ENCODE measurements around the gene EFCAB9.

Gene EFCAB9

DNA sequence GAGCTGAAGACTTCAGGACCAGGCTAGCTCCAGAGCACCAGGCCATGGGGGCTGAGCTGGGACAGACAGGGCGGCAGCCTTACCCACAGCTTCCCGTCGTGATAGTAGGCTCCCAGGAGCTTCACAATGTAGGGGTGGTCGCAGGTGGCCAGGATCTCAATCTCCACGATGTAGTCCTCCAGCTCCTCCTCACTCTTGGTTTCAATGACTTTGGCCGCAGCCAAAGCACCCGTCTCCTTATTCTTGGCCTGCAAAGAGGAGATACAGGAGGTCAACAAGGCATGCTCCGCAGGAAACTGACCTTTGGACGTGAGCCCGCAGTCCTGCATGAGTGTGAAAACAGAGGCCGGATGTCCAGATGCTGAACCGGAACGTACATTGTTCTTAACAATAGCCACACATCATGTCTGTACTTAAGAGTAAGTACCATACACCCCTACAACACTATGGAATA, 37.4 kb upstream of the EFCAB9 start:
- in situ Hi-C loops (cut with MboI; ENCODE audit: low pct_unique_long_range_greater_than_20kb, low sequenced_read_pairs, unreplicated experiment) = no loop called here
- TF ChIP-seq, protein P1, sequence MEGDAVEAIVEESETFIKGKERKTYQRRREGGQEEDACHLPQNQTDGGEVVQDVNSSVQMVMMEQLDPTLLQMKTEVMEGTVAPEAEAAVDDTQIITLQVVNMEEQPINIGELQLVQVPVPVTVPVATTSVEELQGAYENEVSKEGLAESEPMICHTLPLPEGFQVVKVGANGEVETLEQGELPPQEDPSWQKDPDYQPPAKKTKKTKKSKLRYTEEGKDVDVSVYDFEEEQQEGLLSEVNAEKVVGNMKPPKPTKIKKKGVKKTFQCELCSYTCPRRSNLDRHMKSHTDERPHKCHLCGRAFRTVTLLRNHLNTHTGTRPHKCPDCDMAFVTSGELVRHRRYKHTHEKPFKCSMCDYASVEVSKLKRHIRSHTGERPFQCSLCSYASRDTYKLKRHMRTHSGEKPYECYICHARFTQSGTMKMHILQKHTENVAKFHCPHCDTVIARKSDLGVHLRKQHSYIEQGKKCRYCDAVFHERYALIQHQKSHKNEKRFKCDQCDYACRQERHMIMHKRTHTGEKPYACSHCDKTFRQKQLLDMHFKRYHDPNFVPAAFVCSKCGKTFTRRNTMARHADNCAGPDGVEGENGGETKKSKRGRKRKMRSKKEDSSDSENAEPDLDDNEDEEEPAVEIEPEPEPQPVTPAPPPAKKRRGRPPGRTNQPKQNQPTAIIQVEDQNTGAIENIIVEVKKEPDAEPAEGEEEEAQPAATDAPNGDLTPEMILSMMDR (IDR thresholded peaks at IDR 0.05; ENCODE audit: extremely low read depth, insufficient read depth, missing control alignments) = no peak
- no peak for DNase-seq (ENCODE audit: low spot score)

DNA sequence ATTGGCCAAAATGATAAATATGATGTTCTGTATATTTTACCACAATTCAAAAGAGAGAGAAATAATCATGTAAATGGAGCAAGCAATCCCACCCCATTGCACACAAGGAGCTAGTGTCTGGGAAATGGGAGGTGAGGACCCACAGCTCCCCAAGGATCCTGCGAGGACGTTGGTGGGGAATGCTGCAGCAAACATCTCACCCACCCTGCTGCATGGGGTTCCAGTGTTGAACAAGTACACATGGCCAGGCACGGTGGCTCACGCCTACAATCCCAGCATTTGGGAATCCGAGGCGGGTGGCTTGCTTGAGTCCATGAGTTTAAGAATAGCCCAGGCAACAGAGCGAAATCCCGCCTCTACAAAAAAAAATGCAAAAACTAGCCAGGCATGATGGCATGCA, 35.0 kb upstream of the EFCAB9 start:
- in situ Hi-C loops (cut with MboI; ENCODE audit: low pct_unique_long_range_greater_than_20kb, low sequenced_read_pairs, unreplicated experiment) = no loop called here

DNA sequence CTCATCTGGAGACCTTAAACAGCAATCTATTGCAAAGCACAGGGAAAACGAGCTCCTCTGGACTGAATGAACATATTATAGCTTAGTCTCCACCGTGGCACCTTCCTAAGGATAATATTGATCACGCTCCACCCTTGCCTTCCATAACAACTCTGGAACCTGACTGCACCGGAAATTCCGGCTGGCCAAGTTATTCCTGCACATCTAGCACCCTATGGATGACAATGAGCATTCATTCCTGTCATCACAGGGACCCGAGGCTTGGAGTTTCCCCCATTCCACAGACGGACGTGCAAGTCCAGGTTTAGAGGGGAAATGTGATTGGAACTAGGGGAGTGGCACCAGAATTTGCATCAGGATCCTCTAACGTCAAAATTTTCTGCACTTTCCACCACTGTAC, 33.5 kb upstream of the EFCAB9 start:
- DNase-seq (ENCODE audit: low spot score) = no peak
- TF ChIP-seq, protein P1 (IDR thresholded peaks at IDR 0.05; ENCODE audit: extremely low read depth, insufficient read depth, missing control alignments) = no peak
- in situ Hi-C loops (cut with MboI; ENCODE audit: low pct_unique_long_range_greater_than_20kb, low sequenced_read_pairs, unreplicated experiment) = no loop called here

More for the DNA sequence above, 35.0 kb upstream of the EFCAB9 start:
- TF ChIP-seq, protein P1 (IDR thresholded peaks at IDR 0.05; ENCODE audit: extremely low read depth, insufficient read depth, missing control alignments) = no peak
- DNase-seq (ENCODE audit: low spot score) = no peak

DNA sequence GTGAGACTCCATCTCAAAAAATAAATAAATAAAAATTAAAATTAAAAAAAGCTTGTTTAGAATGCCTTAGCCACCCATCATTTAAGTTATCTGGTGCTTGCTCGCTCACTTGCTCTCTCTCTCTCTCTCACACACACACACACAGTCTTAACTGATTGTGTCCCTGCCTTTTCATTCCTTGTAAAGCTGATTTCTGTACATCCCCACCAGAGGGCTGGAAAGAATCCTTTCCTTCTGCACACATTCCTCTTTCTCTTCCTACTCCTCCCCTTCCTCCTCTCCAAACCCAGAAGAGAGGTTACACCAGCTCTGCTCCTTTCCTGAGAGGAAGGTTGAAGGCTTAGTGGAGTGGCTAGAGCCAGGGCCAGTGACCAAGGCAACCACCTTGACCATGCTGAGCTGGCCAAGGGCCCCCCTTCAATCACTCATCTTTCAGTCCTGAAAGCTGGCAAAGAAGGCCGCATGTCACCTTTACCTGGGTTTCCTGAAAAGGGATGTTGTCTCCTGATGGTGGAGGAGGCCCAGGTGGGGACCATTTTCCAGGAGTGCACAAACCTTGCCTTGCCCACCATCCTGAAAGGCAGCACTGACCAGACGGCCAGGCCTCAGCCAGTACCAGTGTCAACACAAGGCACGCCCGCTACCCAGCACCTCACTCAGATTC, 31.5 kb upstream of the EFCAB9 start:
- TF ChIP-seq, protein P1 (IDR thresholded peaks at IDR 0.05; ENCODE audit: extremely low read depth, insufficient read depth, missing control alignments) = no peak
- DNase-seq (ENCODE audit: low spot score) = no peak
- in situ Hi-C loops (cut with MboI; ENCODE audit: low pct_unique_long_range_greater_than_20kb, low sequenced_read_pairs, unreplicated experiment) = no loop called here

DNA sequence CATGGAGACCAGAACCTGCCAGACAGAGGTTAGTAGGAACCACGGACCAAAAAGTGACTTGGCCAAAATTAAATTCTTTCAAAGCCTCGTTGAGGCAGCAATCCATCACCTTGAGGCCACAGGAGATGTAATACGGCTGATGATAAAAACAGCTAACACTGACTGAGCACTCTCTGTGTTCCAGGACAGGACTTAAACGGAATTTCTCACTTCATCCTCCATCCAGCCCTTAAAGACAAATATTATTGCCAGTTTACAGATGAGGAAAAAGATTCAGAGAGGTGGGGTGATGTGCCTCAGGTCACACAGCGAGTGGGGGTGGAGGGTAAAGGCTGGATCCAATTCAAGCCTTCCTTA, 31.0 kb upstream of the EFCAB9 start:
- in situ Hi-C loops (cut with MboI; ENCODE audit: low pct_unique_long_range_greater_than_20kb, low sequenced_read_pairs, unreplicated experiment) = no loop called here
- DNase-seq (ENCODE audit: low spot score) = no peak
- TF ChIP-seq, protein P1 (IDR thresholded peaks at IDR 0.05; ENCODE audit: extremely low read depth, insufficient read depth, missing control alignments) = no peak

DNA sequence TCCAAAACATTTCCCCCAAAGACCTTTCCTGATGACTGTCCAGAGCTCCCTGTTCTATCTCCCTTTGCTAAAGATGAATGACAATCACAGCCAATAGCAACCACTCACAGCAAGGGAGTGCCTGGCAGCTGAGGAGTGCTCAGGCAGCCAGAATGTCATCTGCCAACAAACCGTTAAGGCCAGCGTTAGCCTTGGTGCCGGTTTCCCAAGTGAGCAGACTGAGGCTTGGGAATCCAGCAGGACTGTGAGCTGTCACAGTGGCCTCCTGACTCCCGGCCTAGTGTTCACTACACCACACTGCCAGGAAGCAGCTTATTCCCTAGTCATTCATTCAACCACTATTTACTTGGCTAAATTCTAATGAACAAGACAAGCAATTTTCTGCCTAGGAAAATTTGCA, 30.6 kb upstream of the EFCAB9 start:
- in situ Hi-C loops (cut with MboI; ENCODE audit: low pct_unique_long_range_greater_than_20kb, low sequenced_read_pairs, unreplicated experiment) = no loop called here
- DNase-seq (ENCODE audit: low spot score) = no peak

More for the DNA sequence above, 30.6 kb upstream of the EFCAB9 start:
- TF ChIP-seq, protein P1 (IDR thresholded peaks at IDR 0.05; ENCODE audit: extremely low read depth, insufficient read depth, missing control alignments) = no peak

All from GM13977 (cell line).